IPS-18c (cell line): ENCODE results near the gene PCDH19.

ENCODE experiments used
- H3K4me3 ChIP-seq: 2 replicates; pipeline ENCODE4 v1.7.0; 2013; ENCODE audit warnings: low read depth, mild to moderate bottlenecking, low read length, moderate library complexity; ENCODE audit not compliant: insufficient read depth
- H3K9me3 ChIP-seq: one replicate; pipeline ENCODE4 v1.6.1; 2013; ENCODE audit warnings: mild to moderate bottlenecking, low read length, moderate library complexity; ENCODE audit not compliant: control insufficient read depth, insufficient read depth

PCDH19 gene

GRCh38 chrX:100248885-100249493, 161.1 kb downstream of the PCDH19 start:
- Histone ChIP-seq H3K9me3 (no peaks in the 10 kb centered on the region), H3K4me3 (no peak overlapping the region)

GRCh38 chrX:100247826-100248225, 162.2 kb downstream of the PCDH19 start:
- H3K9me3 ChIP-seq, result no peaks in the 10 kb centered on the region

GRCh38 chrX:100244681-100245080, 165.4 kb downstream of the PCDH19 start:
- H3K9me3 ChIP-seq, result no peaks in the 10 kb centered on the region
- H3K4me3 ChIP-seq, result no peak overlapping the region

More at GRCh38 chrX:100247826-100248225, 162.2 kb downstream of the PCDH19 start:
- H3K4me3 ChIP-seq, result no peak overlapping the region
